ENCODE results near the gene OTOGL.

GRCh38 chr12:80199931-80200330, 100.6 kb downstream of the OTOGL start:
- TF ChIP-seq CSDC2 (CRISPR knock-in tag; IDR thresholded peaks at IDR 0.05) (no peak), ZNF565 (CRISPR knock-in tag; conservative IDR thresholded peaks at IDR 0.05; ENCODE audit: low read depth) (no peak), OSR1 (CRISPR knock-in tag; IDR thresholded peaks at IDR 0.05) (no peak), RARB (CRISPR knock-in tag; IDR thresholded peaks at IDR 0.05) (no peak), ZFP3 (CRISPR knock-in tag; IDR thresholded peaks at IDR 0.05) (no peak), ZC3H10 (CRISPR knock-in tag; IDR thresholded peaks at IDR 0.05) (no peak), ARNTL (CRISPR knock-in tag; IDR thresholded peaks at IDR 0.05; ENCODE audit: borderline replicate concordance, low read depth) (no peak), CREB5 (CRISPR knock-in tag; IDR thresholded peaks at IDR 0.05; ENCODE audit: low read depth) (no peak), ZNF8 (CRISPR knock-in tag; IDR thresholded peaks at IDR 0.05) (no peak), ISL1 (CRISPR knock-in tag; IDR thresholded peaks at IDR 0.05) (no peak), BACH2 (CRISPR knock-in tag; IDR thresholded peaks at IDR 0.05; ENCODE audit: borderline replicate concordance) (no peak), GLIS3 (CRISPR knock-in tag; IDR thresholded peaks at IDR 0.05) (no peak)
- TF ChIP-seq, protein P1, sequence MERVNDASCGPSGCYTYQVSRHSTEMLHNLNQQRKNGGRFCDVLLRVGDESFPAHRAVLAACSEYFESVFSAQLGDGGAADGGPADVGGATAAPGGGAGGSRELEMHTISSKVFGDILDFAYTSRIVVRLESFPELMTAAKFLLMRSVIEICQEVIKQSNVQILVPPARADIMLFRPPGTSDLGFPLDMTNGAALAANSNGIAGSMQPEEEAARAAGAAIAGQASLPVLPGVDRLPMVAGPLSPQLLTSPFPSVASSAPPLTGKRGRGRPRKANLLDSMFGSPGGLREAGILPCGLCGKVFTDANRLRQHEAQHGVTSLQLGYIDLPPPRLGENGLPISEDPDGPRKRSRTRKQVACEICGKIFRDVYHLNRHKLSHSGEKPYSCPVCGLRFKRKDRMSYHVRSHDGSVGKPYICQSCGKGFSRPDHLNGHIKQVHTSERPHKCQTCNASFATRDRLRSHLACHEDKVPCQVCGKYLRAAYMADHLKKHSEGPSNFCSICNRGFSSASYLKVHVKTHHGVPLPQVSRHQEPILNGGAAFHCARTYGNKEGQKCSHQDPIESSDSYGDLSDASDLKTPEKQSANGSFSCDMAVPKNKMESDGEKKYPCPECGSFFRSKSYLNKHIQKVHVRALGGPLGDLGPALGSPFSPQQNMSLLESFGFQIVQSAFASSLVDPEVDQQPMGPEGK (CRISPR knock-in tag; IDR thresholded peaks at IDR 0.05; ENCODE audit: borderline replicate concordance), result no peak
- TF ChIP-seq, protein P2, sequence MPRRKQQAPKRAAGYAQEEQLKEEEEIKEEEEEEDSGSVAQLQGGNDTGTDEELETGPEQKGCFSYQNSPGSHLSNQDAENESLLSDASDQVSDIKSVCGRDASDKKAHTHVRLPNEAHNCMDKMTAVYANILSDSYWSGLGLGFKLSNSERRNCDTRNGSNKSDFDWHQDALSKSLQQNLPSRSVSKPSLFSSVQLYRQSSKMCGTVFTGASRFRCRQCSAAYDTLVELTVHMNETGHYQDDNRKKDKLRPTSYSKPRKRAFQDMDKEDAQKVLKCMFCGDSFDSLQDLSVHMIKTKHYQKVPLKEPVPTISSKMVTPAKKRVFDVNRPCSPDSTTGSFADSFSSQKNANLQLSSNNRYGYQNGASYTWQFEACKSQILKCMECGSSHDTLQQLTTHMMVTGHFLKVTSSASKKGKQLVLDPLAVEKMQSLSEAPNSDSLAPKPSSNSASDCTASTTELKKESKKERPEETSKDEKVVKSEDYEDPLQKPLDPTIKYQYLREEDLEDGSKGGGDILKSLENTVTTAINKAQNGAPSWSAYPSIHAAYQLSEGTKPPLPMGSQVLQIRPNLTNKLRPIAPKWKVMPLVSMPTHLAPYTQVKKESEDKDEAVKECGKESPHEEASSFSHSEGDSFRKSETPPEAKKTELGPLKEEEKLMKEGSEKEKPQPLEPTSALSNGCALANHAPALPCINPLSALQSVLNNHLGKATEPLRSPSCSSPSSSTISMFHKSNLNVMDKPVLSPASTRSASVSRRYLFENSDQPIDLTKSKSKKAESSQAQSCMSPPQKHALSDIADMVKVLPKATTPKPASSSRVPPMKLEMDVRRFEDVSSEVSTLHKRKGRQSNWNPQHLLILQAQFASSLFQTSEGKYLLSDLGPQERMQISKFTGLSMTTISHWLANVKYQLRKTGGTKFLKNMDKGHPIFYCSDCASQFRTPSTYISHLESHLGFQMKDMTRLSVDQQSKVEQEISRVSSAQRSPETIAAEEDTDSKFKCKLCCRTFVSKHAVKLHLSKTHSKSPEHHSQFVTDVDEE (CRISPR knock-in tag; IDR thresholded peaks at IDR 0.05), result no peak
